HepG2 (cell line): ENCODE data around the gene AP3D1. TPM values are rescaled to one million over a fixed set of nuclear protein-coding genes. Genes with fewer than 3 reads are reported as not detected.
A peak's percentile ranks its signal among the peaks of the same experiment; 100 is the strongest.

ENCODE experiments used
- CBX5 ChIP-seq: sonication (generic); formaldehyde crosslinking; IDR thresholded peaks from 2 replicates; pipeline ENCODE4 v1.4.0; 2020; ENCODE audit warnings: missing genetic modification reagents, borderline replicate concordance
- FOSL1 ChIP-seq: sonication (generic); formaldehyde crosslinking; IDR thresholded peaks from 2 replicates; pipeline ENCODE4 v1.9.0; 2021; ENCODE audit warnings: missing genetic modification reagents, borderline replicate concordance
- FOXK2 ChIP-seq: fragments of 450-650 bp; IDR thresholded peaks from 2 replicates; pipeline ENCODE4 v1.6.1; 2016
- GTF3A ChIP-seq: sonication (generic); formaldehyde crosslinking; conservative IDR thresholded peaks from 2 replicates; pipeline ENCODE4 v1.4.0; 2020; ENCODE audit warnings: mild to moderate bottlenecking, missing genetic modification reagents
- JUN ChIP-seq: sonication (generic); formaldehyde crosslinking; IDR thresholded peaks from 2 replicates; pipeline ENCODE4 v1.4.0; 2020; ENCODE audit warnings: mild to moderate bottlenecking, missing genetic modification reagents
- KLF15 ChIP-seq: sonication (generic); formaldehyde crosslinking; IDR thresholded peaks from 2 replicates; pipeline ENCODE4 v1.8.1; 2023; ENCODE audit warnings: borderline replicate concordance, mild to moderate bottlenecking, inconsistent platforms, missing genetic modification reagents, mixed read lengths
- NAIF1 ChIP-seq: sonication (generic); formaldehyde crosslinking; IDR thresholded peaks from 2 replicates; pipeline ENCODE4 v1.5.0; 2020; ENCODE audit warnings: mild to moderate bottlenecking, missing genetic modification reagents, borderline replicate concordance
- NKX3-1 ChIP-seq: sonication (generic); formaldehyde crosslinking; IDR thresholded peaks from 2 replicates; pipeline ENCODE4 v1.5.0; 2020; ENCODE audit warnings: missing genetic modification reagents
- PAXIP1 ChIP-seq: sonication (generic); formaldehyde crosslinking; conservative IDR thresholded peaks from 2 replicates; pipeline ENCODE4 v1.4.0; 2020; ENCODE audit warnings: mild to moderate bottlenecking, missing genetic modification reagents, moderate library complexity
- PCBP1 ChIP-seq: fragments of 200-400 bp; formaldehyde crosslinking; IDR thresholded peaks from 2 replicates; pipeline ENCODE4 v1.6.1; 2017; ENCODE audit warnings: mild to moderate bottlenecking, low read depth, low read length, borderline replicate concordance
- SKIL ChIP-seq: sonication (generic); formaldehyde crosslinking; IDR thresholded peaks from 2 replicates; pipeline ENCODE4 v1.8.0; 2022; ENCODE audit warnings: missing genetic modification reagents, mild to moderate bottlenecking, moderate library complexity, borderline replicate concordance
- ZBTB42 ChIP-seq: sonication (generic); formaldehyde crosslinking; IDR thresholded peaks from 2 replicates; pipeline ENCODE4 v1.5.0; 2020; ENCODE audit warnings: mild to moderate bottlenecking, missing genetic modification reagents
- ZNF253 ChIP-seq: sonication (generic); formaldehyde crosslinking; IDR thresholded peaks from 2 replicates; pipeline ENCODE4 v1.8.0; 2022; ENCODE audit warnings: mild to moderate bottlenecking, missing genetic modification reagents, borderline replicate concordance
- ZNF331 ChIP-seq: sonication (generic); formaldehyde crosslinking; IDR thresholded peaks from 2 replicates; pipeline ENCODE4 v1.4.0; 2020; ENCODE audit warnings: missing genetic modification reagents
- ZNF383 ChIP-seq: sonication (generic); formaldehyde crosslinking; IDR thresholded peaks from 2 replicates; pipeline ENCODE4 v1.4.0; 2020; ENCODE audit warnings: missing genetic modification reagents, mild to moderate bottlenecking, borderline replicate concordance
- ZNF562 ChIP-seq: sonication (generic); formaldehyde crosslinking; IDR thresholded peaks from 2 replicates; pipeline ENCODE4 v1.8.0; 2022; ENCODE audit warnings: missing genetic modification reagents, borderline replicate concordance
- polyA plus RNA-seq, 8 experiments: library from polyadenylated mRNA; depleted of rRNA in 3 of 8; stranded (reverse) in 7 of 8; unstranded in 1 of 8; fragments of >200 nt; fragmentation: Illumina TruSeq in 4 of 8; extraction: Trizol in 4 of 8; gene quantifications; 2 replicates each; pipeline versions ENCODE4 v1.2.1 to v1.2.3, GENCODE V29; 2011 to 2016; ENCODE audit warnings: low read depth in 4 of 8, missing spikeins in 1 of 8, mixed read lengths in 1 of 8; ENCODE audit not compliant: insufficient read depth in 1 of 8
- total RNA-seq, 5 experiments: library from RNA; depleted of rRNA; stranded (reverse); fragments of >200 nt; fragmentation: Illumina TruSeq; extraction: Trizol; gene quantifications; 2 replicates each; pipeline ENCODE4 v1.2.3, GENCODE V29; 2016; ENCODE audit warnings: low read depth in 1 of 5
- TF ChIP-seq, protein P1 (sequence below): sonication (generic); formaldehyde crosslinking; IDR thresholded peaks from 2 replicates; pipeline ENCODE4 v1.4.0; 2020; ENCODE audit warnings: missing genetic modification reagents
- TF ChIP-seq, protein P2 (sequence below): IDR thresholded peaks from 2 replicates; pipeline ENCODE4 v1.6.1; 2016
- TF ChIP-seq, protein P3 (sequence below): sonication (generic); formaldehyde crosslinking; IDR thresholded peaks from 2 replicates; pipeline ENCODE4 v1.4.0; 2020; ENCODE audit warnings: missing genetic modification reagents

Gene AP3D1
- total and polyA plus RNA-seq, 2 of the 13 experiments (the other 11 are each of a cell fraction or from before 2014, with no cell fraction given), result 68.0 to 82.6 TPM

GRCh38 chr19:2166741-2167738 is 15.7 kb upstream of the AP3D1 start (continued):
- 0 out of 2 replicates have a peak, but pooled peaks have one; percentile 35 for TF ChIP-seq PAXIP1 (CRISPR knock-in tag)
- no peak for TF ChIP-seq NKX3-1 (CRISPR knock-in tag)
- TF ChIP-seq ZNF331 (CRISPR knock-in tag), result 0 out of 2 replicates have a peak, but pooled peaks have one; percentile 57
- TF ChIP-seq KLF15, result no peak
- TF ChIP-seq FOSL1 (CRISPR knock-in tag), result peak; percentile 38; the same call in 1 of the 2 replicates
- TF ChIP-seq, protein P1, sequence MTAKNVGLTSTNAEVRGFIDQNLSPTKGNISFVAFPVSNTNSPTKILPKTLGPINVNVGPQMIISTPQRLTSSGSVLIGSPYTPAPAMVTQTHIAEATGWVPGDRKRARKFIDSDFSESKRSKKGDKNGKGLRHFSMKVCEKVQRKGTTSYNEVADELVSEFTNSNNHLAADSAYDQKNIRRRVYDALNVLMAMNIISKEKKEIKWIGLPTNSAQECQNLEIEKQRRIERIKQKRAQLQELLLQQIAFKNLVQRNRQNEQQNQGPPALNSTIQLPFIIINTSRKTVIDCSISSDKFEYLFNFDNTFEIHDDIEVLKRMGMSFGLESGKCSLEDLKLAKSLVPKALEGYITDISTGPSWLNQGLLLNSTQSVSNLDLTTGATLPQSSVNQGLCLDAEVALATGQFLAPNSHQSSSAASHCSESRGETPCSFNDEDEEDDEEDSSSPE (CRISPR knock-in tag), result peak; percentile 91
- TF ChIP-seq CBX5 (CRISPR knock-in tag), result no peak; the same call in 1 of the 2 replicates
- TF ChIP-seq SKIL (CRISPR knock-in tag), result 0 out of 2 replicates have a peak, but pooled peaks have one; percentile 22
- TF ChIP-seq FOXK2, result peak; percentile 17; the same call in 1 of the 2 replicates
- TF ChIP-seq, protein P2, sequence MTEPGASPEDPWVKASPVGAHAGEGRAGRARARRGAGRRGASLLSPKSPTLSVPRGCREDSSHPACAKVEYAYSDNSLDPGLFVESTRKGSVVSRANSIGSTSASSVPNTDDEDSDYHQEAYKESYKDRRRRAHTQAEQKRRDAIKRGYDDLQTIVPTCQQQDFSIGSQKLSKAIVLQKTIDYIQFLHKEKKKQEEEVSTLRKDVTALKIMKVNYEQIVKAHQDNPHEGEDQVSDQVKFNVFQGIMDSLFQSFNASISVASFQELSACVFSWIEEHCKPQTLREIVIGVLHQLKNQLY (CRISPR knock-in tag), result no peak
- TF ChIP-seq, protein P3, sequence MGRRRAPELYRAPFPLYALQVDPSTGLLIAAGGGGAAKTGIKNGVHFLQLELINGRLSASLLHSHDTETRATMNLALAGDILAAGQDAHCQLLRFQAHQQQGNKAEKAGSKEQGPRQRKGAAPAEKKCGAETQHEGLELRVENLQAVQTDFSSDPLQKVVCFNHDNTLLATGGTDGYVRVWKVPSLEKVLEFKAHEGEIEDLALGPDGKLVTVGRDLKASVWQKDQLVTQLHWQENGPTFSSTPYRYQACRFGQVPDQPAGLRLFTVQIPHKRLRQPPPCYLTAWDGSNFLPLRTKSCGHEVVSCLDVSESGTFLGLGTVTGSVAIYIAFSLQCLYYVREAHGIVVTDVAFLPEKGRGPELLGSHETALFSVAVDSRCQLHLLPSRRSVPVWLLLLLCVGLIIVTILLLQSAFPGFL, result no peak
- TF ChIP-seq ZNF562 (CRISPR knock-in tag), result no peak
- TF ChIP-seq ZBTB42 (CRISPR knock-in tag), result no peak
- TF ChIP-seq ZNF383, result no peak
- no peak for TF ChIP-seq JUN (CRISPR knock-in tag)
- TF ChIP-seq NAIF1 (CRISPR knock-in tag), result no peak
- TF ChIP-seq GTF3A (CRISPR knock-in tag), result no peak
- no peak for TF ChIP-seq PCBP1
- no peak for TF ChIP-seq ZNF253 (CRISPR knock-in tag)
